Measurements from ENCODE around the gene RYR1.

GRCh38 chr19:38386300-38386970 is 47.1 kb upstream of the RYR1 start:
- TF ChIP-seq CTCF (IDR thresholded peaks at IDR 0.05; ENCODE audit: low read depth, low read length) (no peak), POLR2A (IDR thresholded peaks at IDR 0.05; ENCODE audit: extremely low read depth, insufficient read length) (no peak), MYC (IDR thresholded peaks at IDR 0.05; ENCODE audit: low read depth, low read length) (no peak), MAX (IDR thresholded peaks at IDR 0.05; ENCODE audit: low read depth, low read length) (no peak)
